Gastroesophageal sphincter (tissue), 4 donors: ENCODE data around the gene TOP1. TPM values are rescaled to one million over a fixed set of nuclear protein-coding genes. Genes with fewer than 3 reads are reported as not detected.

Source experiments
- ATAC-seq: fragments of 150-250 bp; one replicate; pipeline ENCODE4 v1.9.1; 2016; ENCODE audit warnings: mild to moderate bottlenecking, moderate library complexity
- H3K27ac ChIP-seq, 4 donors: fragments of 200-600 bp; sonication (generic) in 3 of 4; 1 replicate in 3 of 4; 2 replicates in 1 of 4; pipeline ENCODE4 v1.5.1; 2016 to 2019
- H3K27me3 ChIP-seq: fragments of 200-600 bp; sonication (generic); one replicate; pipeline ENCODE4 v1.5.1; 2019
- H3K36me3 ChIP-seq, 2 donors: fragments of 200-600 bp; sonication (generic); one replicate each; pipeline ENCODE4 v1.5.1; 2019; ENCODE audit warnings: control low read depth in 1 of 2
- H3K4me1 ChIP-seq, 3 donors: fragments of 200-600 bp; sonication (generic); 1 replicate in 2 of 3; 2 replicates in 1 of 3; pipeline ENCODE4 v1.5.1; 2016 to 2019; ENCODE audit warnings: control low read depth in 2 of 3
- H3K4me3 ChIP-seq, 2 donors: fragments of 200-600 bp; sonication (generic); one replicate each; pipeline ENCODE4 v1.5.1; 2019; ENCODE audit warnings: mild to moderate bottlenecking in 1 of 2, moderate library complexity in 1 of 2
- H3K9me3 ChIP-seq, 3 donors: fragments of 200-600 bp; sonication (generic); one replicate each; pipeline ENCODE4 v1.5.1; 2017 to 2019; ENCODE audit warnings: control low read depth in 2 of 3
- EP300 ChIP-seq: sonication (generic); formaldehyde crosslinking; IDR thresholded peaks from one replicate; pipeline ENCODE4 v1.6.1; 2017; ENCODE audit warnings: antibody characterized with exemption, mild to moderate bottlenecking
- POLR2A ChIP-seq, 2 donors: fragments of 450-650 bp; IDR thresholded peaks; one replicate each; pipeline ENCODE4 v1.6.1; 2017; ENCODE audit warnings: antibody characterized with exemption in 2 of 2, mild to moderate bottlenecking in 2 of 2, moderate library complexity in 1 of 2
- POLR2AphosphoS5 ChIP-seq: sonication (generic); formaldehyde crosslinking; IDR thresholded peaks from one replicate; pipeline ENCODE4 v1.6.1; 2017; ENCODE audit warnings: antibody characterized with exemption
- WGBS, 2 donors: methylation state at CpG; one replicate each; pipeline ENCODE4 v1.1.5; 2018; ENCODE audit warnings: low coverage in 1 of 2; 5-methylcytosine and 5-hydroxymethylcytosine counted together
- total RNA-seq, 4 donors: library from RNA; depleted of rRNA; stranded (reverse); fragments of >200 nt; gene quantifications; one replicate each; pipeline ENCODE4 v1.1.0, GENCODE V29; 2016
- TF ChIP-seq, protein P1 (sequence below), 4 experiments: fragments of 200-600 bp in 2 of 4; fragments of 450-650 bp in 2 of 4; sonication (generic) in 1 of 4; IDR thresholded peaks; one replicate each; pipeline ENCODE4 v1.5.1; 2017 to 2019; ENCODE audit warnings: antibody characterized with exemption in 4 of 4, mild to moderate bottlenecking in 2 of 4, moderate library complexity in 2 of 4

Gene TOP1
- 10 to 100 TPM; 22.0 to 31.6 (median 28.8) TPM for total RNA-seq

DNA sequence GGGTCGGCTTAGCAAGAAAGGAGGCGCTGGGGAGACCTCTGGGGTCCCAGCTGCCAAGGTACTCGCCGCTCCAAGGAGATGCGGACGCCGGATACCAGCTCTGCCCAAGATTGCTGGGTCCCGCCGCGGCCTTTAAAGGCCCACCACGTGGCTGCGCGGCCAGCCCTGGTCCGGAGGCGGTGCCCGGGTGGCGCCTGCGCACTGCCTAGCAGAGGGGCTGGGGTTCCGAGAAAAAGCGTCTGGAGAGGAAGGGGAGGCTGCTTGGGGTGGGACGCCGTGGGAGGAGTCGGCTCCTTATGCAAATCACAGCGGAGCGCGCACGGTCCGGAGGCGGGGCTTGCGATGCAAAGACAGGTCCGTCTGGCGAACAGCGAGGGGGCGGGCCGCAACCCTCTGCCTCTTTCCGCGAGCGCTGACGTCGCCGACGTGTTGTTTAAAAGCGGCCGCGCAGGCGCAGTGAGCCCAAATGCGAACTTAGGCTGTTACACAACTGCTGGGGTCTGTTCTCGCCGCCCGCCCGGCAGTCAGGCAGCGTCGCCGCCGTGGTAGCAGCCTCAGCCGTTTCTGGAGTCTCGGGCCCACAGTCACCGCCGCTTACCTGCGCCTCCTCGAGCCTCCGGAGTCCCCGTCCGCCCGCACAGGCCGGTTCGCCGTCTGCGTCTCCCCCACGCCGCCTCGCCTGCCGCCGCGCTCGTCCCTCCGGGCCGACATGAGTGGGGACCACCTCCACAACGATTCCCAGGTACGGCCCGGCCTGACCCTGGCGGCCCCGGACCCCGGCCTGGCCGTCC lies at the start of gene TOP1:
Gene TOP1, plus strand, starts transcription at position 464 of the 791 bp plus-strand sequence. Its CDS starts 246 bp downstream, at position 710.
- H3K9me3 ChIP-seq = no peaks in the 10 kb centered on the region
- peak within 1 kb of the TSS; percentile 89 to 99 (median 98) for H3K27ac ChIP-seq
- 0% methylated on average over 8 to 14 of the region's 85 CpGs for WGBS, 2 donors
- H3K36me3 ChIP-seq = no peaks in the 10 kb centered on the region
- peaks cover 6 to 46% (median 8%) of the 10 kb centered on the region in 3 donors for H3K4me1 ChIP-seq
- ATAC-seq = peak; percentile 98
- peak within 1 kb of the TSS; percentile 89 to 95 for H3K4me3 ChIP-seq
- TF ChIP-seq EP300 = no peak
- TF ChIP-seq POLR2AphosphoS5 = peak; percentile 100
- peak; percentile 98 to 99 for TF ChIP-seq POLR2A (IDR thresholded peaks at IDR 0.05)
- TF ChIP-seq, protein P1, sequence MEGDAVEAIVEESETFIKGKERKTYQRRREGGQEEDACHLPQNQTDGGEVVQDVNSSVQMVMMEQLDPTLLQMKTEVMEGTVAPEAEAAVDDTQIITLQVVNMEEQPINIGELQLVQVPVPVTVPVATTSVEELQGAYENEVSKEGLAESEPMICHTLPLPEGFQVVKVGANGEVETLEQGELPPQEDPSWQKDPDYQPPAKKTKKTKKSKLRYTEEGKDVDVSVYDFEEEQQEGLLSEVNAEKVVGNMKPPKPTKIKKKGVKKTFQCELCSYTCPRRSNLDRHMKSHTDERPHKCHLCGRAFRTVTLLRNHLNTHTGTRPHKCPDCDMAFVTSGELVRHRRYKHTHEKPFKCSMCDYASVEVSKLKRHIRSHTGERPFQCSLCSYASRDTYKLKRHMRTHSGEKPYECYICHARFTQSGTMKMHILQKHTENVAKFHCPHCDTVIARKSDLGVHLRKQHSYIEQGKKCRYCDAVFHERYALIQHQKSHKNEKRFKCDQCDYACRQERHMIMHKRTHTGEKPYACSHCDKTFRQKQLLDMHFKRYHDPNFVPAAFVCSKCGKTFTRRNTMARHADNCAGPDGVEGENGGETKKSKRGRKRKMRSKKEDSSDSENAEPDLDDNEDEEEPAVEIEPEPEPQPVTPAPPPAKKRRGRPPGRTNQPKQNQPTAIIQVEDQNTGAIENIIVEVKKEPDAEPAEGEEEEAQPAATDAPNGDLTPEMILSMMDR (IDR thresholded peaks at IDR 0.05) = peak in 1 of 4 experiments; percentile 10
- no peaks in the 10 kb centered on the region for H3K27me3 ChIP-seq

DNA sequence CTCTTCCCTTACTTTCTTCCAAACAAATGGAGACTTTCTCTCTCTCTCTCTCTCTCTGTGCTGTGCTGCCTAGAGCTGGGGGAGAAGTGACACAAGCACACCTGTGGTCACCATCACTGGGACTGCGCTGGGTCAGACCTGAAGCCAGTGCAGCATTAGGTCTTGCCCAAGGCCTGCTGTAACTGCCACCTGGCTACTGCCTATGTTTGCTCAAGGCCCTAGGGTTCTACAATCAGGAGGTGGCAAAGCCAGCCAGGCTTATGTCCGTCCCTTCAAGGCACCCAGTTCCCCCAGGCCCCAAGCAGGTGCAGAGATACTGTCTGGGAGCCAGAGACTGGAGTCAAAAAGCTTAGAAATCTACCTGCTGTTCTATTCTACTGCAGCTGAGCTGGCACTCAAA lies 49.4 kb upstream of the TOP1 start:
- Histone ChIP-seq H3K4me3 (no peak overlapping the region), H3K4me1 (no peaks in the 10 kb centered on the region), H3K27me3 (no peaks in the 10 kb centered on the region), H3K9me3 (peaks cover 0 to 23% (median 0%) of the 10 kb centered on the region in 3 donors), H3K27ac (no peak overlapping the region), H3K36me3 (no peaks in the 10 kb centered on the region)
- WGBS, 2 donors = 100% methylated on average over 1 of the region's 2 CpGs; no CpG with 5 or more reads in 1 of the 2 donors
- ATAC-seq = no peak
- TF ChIP-seq POLR2AphosphoS5 (no peak), EP300 (no peak), POLR2A (IDR thresholded peaks at IDR 0.05) (no peak)
- TF ChIP-seq, protein P1 (IDR thresholded peaks at IDR 0.05) = no peak

DNA sequence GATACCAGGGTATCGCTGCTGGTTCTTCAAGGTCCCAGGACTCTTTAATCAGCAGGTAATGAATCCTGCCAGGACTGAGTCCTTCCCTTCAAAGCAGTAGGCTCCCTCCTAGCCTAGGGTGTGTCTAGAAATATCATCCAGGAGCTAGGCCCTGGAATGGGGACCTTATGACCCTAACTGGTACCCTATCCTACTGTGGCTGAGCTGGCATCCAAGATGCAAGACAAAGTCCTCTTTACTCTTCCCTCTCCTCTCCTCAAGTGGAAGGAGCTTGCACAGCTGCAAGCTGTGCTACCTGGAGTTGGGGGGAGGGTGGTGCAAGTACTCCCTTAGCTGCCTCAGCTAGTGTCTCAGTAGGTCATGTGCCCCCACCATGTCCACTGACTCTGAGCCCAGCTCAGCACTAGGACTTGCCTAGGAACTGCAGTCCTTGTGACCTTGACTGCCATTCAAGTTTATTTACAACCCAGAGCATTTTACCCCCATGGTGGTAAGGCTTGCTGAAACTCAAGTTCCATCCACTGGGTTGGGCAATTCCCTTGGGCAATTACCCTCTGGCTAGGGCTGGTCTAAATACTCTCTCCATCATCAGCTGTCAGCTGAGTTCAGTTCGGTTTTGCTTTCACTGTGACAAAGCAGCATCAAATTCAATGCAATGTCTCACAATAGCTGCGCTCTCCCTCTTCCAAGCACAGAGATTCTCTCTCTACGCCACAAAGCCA lies 48.4 kb upstream of the TOP1 start:
- Histone ChIP-seq H3K27me3 (no peaks in the 10 kb centered on the region), H3K27ac (no peak overlapping the region), H3K4me1 (no peaks in the 10 kb centered on the region), H3K4me3 (no peak overlapping the region), H3K9me3 (peaks cover 0 to 23% (median 0%) of the 10 kb centered on the region in 3 donors), H3K36me3 (no peaks in the 10 kb centered on the region)
- TF ChIP-seq, protein P1 (IDR thresholded peaks at IDR 0.05) = no peak
- TF ChIP-seq POLR2A (IDR thresholded peaks at IDR 0.05) = no peak
- no peak for TF ChIP-seq EP300
- no peak for TF ChIP-seq POLR2AphosphoS5
- 67 to 92% methylated on average over 3 of the region's 4 CpGs for WGBS, 2 donors
- ATAC-seq = no peak

DNA sequence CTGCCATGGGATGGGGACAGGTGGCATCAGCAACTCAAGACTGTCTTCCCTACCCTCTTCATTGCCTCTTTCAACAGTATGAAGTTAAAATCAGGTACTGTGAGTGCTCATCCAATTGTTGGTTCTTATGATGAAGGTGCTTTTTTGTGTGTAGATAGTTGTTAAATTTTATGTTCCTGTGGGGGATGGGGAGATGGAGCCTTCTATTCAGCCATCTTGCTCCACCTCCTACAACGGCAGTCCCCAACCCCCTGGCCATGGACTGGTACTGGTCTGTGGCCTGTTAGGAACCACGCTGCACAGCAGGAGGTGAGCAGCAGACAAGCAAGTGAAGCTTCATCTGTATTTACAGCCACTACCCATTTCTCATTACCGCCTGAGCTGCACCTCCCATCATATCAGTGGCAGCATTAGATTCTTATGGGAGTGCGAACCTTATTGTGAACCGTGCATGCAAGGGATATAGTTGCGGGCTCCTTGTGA lies 47.8 kb upstream of the TOP1 start:
- ATAC-seq = no peak
- WGBS, 2 donors = 95 to 100% methylated on average over 2 to 6 of the region's 6 CpGs

More for the DNA sequence above, 47.8 kb upstream of the TOP1 start:
- Histone ChIP-seq H3K4me3 (no peak overlapping the region), H3K9me3 (peaks cover 0 to 23% (median 0%) of the 10 kb centered on the region in 3 donors), H3K27ac (no peak overlapping the region), H3K4me1 (no peaks in the 10 kb centered on the region), H3K27me3 (no peaks in the 10 kb centered on the region), H3K36me3 (no peaks in the 10 kb centered on the region)
- TF ChIP-seq POLR2AphosphoS5 (no peak), EP300 (no peak), POLR2A (IDR thresholded peaks at IDR 0.05) (no peak)
- TF ChIP-seq, protein P1 (IDR thresholded peaks at IDR 0.05) = no peak
